GM18498 (cell line): ENCODE data around the gene SEMA3A.
"Not testable (repeated sequence)": the region's sequence is repeated elsewhere in the genome, so short reads cannot be mapped to it uniquely, and the experiment has no call there.

Experiments used
- ATAC-seq: cut with Tn5 transposase; IDR thresholded peaks from one replicate; pipeline ENCODE4 v1.9.1; 2021; ENCODE audit warnings: mild to moderate bottlenecking, moderate library complexity; ENCODE audit not compliant: unreplicated experiment

Gene SEMA3A

DNA sequence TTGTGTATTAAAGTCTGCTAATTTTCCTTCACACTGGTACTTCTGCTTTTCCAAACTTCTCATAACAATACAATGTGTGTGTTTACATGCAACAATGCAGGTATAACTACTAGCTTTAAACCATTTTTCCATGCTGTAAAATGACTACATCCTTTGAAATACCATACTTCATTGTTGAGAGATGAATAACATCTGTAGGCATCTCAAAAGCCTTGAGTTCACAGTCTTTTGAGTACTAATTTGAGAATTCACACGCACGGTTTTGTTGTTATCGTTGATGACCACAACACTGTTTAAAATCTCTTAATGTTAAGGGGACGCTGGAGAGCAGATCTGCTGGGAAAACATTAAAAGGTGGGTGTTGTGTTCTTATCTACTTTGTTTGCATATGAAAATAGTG is 37.4 kb downstream of the SEMA3A start:
- no peak for ATAC-seq

DNA sequence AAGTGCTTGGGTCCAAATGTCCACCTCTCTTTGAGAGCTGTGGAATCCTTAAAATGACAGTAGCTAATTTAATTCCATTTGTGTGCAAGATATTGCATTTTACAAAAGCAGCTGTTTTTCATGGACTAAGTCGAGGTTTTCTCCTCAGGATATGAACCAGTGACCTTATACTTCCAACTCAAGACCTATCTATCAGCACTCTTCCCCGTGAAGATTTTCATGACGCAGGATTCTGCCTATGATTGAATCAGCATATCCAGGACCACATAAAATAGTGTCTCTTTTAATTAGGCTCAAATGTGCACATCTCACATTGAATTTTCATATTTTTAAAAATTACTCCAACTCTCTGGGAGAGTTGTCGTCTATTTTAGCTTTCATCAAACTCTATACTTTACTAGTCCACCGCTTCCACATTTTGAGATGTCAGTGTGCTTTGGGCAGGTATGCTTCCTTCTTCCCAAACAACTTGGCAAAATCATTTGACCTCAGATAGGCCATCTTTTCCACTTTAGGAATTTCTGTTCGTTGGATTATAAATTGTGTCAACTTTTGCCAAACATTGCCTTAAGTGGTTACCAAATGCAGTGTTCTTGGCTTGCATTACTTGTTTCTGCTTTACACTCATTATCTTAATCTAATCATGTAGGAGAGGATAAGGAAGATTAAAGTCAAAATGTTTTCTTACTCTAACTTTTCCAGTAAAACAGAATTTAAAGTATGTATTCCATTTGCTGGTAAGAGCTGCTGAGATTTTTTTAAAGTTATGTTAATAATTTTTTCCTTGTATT is 39.4 kb downstream of the SEMA3A start:
- no peak for ATAC-seq

DNA sequence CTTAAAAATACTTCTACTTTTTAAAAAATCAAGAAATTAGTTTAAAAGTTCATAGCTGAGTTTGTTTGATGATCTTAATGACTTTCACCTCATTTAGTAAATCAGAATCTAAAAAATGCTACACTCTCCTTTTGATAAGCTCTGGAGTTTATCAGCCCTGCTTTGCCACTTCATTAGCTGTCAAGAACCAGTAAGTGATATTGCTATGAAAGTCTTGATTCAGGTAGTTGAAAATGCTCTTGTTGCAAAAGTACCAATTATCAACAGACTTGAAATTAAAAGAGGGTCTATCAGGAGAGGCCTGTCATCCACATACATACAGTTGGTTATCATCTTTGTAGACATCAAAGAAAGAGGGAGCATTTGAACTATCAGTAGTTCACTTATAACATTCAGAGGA is 41.6 kb downstream of the SEMA3A start:
- no peak for ATAC-seq

DNA sequence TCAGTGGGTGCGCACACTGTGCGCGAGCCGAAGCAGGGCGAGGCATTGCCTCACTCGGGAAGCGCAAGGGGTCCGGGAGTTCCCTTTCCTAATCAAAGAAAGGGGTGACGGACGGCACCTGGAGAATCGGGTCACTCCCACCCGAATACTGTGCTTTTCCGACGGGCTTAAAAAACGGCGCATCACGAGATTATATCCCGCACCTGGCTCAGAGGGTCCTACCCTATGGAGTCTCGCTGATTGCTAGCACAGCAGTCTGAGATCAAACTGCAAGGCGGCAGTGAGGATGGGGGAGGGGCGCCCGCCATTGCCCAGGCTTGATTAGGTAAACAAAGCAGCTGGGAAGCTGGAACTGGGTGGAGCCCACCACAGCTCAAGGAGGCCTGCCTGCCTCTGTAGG is 44.2 kb downstream of the SEMA3A start:
- ATAC-seq, result not testable (repeated sequence)

DNA sequence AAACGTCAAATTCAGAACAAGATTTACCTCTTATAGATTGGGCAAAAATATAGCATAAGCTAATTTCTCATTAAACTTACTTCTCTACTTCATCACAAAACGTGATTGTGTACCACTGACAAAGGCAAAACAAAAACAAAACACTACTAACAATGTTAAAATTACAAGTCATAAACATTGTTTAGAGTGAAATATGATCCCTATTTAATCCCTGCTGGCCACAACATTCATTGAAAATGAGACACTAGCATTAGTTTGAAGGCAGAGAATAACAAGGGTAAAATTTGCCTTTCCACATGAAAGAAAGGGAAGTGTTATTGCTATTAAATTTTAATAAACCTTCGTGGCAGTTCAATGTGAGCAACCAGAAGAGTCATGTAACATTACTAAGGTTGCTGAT is 45.0 kb downstream of the SEMA3A start:
- no peak for ATAC-seq

DNA sequence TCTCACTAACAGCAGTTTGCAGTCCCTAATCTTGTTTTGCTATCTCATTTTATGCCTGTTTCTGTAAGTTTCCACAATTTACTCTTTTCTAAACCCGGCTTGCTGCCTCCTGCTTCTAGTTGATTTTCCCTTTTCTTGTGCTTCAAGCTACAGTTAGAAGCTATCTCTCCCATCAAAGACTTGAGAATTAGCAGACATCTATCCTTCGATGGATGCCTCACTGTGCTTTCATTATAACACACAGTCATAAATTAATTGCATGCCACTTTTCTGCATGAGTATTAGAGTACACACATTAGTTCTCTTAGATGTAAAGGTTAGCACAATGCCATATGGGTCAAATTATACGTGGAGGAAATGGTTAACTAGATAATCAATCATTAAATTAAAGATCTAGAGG is 48.7 kb downstream of the SEMA3A start:
- no peak for ATAC-seq

DNA sequence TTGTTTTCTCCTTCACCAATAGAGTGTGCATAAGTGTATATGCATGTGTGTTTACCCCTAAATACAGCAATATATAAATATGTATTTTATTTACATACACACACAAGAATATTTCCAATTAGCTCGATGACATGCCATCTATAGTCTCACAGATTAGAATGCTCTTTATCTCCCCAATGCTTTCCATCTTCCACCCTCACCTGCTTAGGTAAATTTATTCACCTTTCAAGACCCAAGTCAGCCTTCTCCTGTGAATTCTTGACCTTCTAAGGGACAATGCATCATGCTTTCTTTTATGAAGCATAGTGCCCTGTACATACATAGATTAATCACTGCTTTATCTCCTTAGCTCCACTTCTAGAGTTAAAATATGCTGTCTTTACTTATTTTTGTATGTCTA is 49.7 kb downstream of the SEMA3A start:
- no peak for ATAC-seq

DNA sequence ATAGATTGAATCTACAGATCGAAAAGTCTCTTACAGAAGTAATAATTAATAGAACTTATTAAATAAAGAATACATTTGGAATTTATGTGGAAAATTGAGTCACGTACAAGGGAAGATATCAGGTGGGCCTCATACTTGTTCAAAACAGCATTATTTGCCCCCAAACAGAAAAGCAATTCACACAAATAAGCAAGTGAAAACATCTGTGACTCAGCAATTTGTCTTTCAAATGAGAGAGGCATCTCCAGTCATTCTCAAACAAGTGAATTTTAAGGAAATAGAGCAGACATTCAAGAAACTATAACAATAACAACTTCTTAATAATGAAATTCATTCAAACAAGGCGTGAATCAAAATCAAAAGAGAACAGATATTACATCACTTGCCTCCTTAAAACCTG is 50.1 kb downstream of the SEMA3A start:
- no peak for ATAC-seq

DNA sequence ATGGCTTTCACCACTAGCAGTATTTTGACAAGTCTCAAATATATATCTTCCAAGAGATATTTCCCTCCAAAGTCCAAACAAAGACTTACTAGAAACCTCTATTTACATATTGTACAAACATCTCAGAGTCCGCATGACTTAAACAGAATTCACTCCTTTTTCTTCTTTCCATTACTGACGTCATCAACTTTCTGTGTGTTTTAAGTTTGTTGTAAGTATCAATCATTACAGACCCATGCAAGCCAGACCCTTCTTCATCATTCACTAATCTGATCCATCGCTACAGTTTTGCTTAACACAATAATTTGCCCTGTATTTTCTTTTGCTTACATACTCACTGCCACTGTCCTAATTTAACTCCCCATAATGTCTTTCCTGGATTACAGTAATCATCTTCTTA is 51.9 kb downstream of the SEMA3A start:
- no peak for ATAC-seq

DNA sequence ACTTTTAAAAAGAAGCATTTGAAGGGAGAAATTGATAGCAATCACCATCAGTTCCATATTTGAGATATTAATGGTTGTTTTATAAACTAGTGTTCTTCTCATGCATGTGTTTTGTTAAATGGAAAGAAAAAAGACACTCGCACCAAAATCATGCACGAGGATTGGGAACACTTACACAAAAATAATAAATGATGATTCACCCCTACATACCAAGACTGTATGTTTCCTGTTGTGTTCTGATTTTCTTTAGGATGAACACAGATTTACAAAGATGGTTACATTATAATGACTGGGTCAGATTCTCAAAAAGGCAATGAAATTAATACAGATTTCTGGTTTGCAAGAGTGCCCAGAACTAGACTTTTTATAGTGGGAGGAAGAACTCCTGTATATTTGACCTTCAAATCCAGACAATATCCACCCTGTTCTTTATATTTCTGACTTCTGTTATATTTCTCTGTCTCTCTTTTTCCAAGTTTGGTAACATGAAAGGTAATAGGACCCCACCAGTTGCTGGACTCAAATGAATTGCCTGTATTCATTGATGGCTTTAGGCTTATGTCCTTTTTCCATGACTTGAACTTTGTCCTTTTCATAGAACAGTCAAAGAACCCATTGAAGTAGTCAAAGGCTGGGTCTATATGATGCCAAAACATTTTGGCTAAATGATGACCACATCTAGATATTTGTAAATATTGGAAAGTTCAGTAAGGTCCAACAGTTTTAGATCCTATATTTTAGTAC is 54.4 kb downstream of the SEMA3A start:
- no peak for ATAC-seq

DNA sequence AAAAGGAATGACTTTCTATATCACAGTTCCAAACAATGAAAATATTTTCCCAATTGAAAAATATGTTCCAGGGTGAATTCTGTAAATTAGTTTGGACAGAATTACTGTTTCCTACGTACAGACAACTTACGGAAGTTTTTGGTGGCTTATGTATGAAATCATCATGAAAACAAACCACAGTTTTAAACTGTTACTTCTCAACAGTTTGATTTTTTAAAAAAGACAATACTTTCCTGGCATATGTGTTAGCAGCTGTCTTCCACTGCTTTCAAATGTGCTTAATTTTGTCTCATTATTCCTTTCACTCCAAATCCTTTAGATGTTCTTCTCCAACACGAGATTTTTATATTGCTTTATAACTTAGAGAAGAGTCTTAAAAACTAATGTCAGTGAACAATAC is 56.2 kb downstream of the SEMA3A start:
- ATAC-seq, result no peak

DNA sequence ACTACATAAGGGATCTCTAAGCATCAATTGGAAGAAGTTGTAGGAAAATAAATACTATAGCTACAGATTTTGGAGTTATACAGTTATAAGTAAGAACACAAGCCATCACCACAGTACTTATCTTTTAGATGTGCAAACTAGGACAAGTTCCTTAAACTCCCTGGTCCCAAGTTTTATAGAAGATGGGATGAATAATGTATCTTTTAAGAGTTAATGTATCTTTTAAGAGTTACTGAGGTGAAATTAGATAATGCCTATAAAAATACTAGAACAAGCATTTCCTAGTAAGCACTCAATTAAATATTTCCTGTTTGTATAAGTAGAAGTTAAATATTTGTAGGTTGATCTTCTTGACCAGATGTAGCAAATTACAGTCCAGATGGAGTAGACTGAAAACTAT is 56.8 kb downstream of the SEMA3A start:
- ATAC-seq, result no peak

DNA sequence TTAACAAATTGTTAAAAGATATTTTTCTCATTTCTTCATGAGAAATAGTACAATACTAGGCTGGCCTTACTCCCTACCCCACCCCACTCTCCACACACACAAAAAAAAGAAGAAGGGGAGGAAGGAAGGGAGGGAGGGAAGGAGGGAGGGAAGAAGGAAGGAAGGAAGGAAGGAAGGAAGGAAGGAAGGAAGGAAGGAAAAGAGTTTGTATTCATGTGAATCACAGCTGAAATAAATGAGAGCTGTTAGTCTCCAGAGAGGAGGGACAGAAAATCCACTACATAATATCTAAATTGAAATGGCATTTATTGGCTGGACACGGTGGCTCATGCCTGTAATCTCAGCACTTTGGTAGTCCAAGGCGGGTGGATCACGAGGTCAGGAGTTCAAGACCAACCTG is 57.8 kb downstream of the SEMA3A start:
- no peak for ATAC-seq

DNA sequence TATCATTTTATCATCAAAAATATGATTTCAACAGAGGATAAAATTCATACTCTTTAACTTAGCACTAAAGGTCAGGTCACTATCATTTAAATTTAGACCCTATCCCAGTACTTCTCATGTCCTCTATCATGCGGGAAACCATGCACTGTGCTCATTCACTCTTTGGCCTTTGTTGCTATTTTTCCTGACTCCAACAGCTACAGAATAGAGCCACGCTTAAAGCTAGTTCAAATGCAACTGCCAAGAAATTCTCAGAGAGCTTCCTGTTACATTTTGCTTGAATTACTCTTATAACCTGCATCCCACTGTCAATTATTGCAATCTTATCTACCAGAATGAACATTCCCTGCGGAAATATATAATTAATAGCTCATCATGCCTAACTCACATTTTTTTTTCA is 58.3 kb downstream of the SEMA3A start:
- ATAC-seq, result no peak

DNA sequence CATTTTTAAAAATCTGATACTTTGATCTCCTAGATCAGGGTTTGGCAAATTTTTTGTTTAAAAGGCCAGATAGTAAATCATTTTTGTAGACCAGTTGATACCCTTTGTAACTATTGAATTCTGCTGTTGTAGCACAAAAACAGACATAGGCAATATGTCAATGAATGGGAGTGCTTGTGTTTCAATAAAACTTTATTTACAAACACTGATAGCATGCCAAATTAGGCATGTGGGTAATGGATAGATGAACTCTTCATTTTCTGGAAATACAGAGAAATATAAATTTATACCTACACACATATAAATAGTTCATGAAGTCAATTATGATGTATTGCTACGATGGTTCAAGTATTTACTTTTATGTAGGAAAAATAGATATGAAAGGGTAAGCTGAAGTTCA is 60.4 kb downstream of the SEMA3A start:
- ATAC-seq, result no peak

DNA sequence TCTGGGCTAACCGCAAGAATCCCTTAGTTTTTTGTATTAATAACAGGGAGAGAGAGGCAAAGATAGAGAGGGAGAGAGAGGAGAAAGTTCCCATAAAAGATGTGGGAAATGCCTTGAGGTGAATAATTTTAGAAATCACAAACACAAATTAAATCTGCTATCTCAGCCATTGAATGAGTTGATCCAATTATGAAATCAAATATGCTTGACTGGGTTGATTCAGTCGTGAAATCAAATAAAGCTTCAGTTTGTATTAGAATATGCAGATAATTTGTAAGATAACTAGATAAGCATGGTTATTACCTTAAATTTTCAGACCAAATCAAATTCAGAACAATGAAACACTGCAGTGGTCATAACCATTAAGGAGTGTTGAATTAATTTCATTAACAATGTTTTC is 68.9 kb downstream of the SEMA3A start:
- no peak for ATAC-seq

DNA sequence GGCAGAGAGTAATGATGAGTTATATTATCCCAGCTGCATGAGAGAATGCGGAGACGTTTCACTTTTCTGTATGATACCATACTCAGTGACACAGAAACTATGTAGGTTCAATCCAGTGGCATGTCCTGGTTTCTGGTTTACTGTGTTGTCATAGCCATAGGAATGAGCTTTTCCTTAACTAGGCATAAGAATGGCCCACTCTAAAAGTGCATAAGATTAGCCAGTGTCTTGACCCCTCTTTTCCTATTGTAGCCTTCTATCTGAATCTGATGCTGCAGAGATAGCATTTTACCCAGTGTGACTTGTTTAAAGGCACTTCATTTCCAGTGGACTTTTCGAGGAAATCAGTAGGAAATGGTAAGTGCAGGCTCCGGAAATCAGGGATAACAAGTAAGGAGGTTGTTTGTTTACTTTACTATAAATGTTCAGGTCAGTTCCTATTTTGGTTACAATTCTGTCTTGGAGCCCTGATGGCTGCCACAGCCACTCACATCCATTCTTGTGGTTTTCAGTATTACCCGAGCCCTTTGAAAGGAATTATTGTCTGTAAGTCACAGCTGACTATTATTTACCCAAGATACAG is 70.5 kb downstream of the SEMA3A start:
- no peak for ATAC-seq

DNA sequence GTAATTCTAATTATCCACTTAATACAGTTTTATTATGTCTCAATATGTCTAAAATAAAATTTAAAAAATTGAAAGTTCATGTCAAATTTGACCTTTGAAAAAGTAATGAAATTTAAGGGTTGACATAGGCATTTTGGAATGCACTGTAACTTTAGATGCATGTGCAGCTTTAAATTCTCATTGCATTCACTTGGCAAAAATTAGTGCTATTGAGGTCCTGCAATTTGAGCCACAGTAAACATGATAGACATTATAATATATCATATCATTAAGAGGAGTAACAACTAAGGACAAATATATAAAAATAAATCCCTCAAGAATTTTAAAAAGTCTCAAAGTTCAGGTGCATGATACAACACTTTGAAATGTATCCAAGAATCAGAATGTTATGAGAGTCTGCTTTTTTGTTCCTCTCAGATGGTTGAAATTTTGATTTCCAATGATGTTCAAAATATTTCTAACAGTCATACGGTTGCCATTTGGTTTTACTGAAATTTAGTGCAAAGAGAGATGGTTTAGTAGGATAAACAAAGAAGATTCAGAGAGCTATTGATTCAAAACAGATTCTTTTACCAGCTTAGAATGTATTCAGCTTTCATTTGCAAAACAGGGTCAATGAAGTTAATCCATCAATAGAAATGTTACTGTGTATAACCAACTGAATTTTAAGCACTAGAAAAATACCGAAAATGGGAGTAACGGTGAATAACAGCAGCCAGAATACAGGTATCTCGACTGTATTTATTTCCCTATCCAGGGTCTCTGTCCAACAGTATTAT is 71.8 kb downstream of the SEMA3A start:
- ATAC-seq, result no peak

DNA sequence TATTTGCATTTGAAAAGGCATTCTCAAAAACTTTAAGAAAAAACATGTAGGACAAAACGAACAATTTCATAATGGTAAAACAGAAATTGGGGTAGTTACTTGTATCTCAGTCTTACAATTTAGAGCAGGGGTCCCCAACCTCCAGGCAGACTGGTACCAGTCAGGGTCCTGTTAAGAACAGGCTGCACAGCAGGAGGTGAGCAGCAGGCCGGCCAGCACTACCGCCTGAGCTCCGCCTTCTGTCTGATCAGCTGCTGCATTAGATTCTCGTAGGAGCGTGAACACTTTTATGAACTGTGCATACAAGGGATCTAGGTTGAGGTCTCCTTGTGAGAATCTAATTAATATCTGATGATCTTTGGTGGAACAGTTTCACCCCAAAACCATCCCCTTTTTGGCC is 77.3 kb downstream of the SEMA3A start:
- ATAC-seq, result no peak

DNA sequence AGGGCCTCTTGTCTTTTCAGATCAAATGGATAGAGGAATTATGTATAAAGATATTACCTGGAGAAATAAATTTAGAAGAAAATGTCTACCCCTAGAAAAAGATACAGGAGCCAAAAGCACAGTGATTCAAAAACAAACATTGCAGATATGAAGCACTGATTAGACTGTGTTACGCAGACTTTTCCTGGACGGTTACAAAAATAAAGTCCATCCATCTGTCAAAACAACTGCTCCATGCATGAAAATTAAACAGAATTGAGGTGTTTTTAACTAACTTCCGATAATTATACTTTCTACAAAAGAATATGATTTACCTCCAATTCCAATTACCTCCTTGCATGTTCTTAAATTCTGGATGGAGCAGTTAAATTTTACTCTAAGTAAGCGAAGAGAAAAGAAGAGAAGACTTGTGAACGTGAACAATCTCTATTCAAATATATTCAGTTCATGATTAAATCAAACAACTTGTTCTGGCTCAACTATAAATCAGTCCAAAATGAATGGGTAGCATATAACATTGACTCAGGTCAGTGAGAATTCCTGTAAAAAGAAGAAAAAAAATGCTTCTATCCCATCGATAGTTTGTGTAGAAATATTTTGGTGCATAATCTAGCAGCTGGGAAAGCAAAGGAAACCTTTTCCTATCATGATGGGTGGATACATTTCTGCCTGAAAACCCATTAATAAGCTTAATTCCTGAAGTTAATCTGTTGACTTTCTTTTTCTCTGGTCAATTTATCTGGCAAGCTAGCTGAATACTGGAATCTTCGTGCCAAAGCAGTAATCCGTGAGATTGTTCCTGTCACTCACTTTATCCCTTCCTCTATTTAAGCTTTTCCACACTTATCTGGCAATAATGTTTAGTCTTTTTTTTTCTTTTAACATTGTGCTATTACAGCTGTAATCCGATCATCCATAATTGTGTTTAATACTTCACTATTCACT is 80.4 kb downstream of the SEMA3A start:
- no peak for ATAC-seq
